ENCODE measurements around the gene AKNA.
"Not testable (repeated sequence)": the region's sequence is repeated elsewhere in the genome, so short reads cannot be mapped to it uniquely, and the experiment has no call there.

Gene AKNA

GRCh38 chr9:114335745-114336144 lies 52.0 kb downstream of the AKNA start:
- DNase-seq: no peak

GRCh38 chr9:114334490-114334889 lies 53.3 kb downstream of the AKNA start:
- no peak for DNase-seq

GRCh38 chr9:114333718-114334117 lies 54.1 kb downstream of the AKNA start:
- DNase-seq: not testable (repeated sequence)

- DNase-seq: not testable (repeated sequence)
These were observed 55.2 kb downstream of the AKNA start for GRCh38 chr9:114332474-114333040.

GRCh38 chr9:114331229-114332195 lies 56.3 kb downstream of the AKNA start:
- not testable (repeated sequence) for DNase-seq

- DNase-seq: no peak
These were observed 57.1 kb downstream of the AKNA start for GRCh38 chr9:114330636-114331035.

- not testable (repeated sequence) for DNase-seq
These were observed 58.2 kb downstream of the AKNA start, which contains the start of gene ORM2 for GRCh38 chr9:114329625-114330022. Gene ORM2 (plus strand): TSS chr9:114329869. CDS start chr9:114329905, 36 bp downstream.

- not testable (repeated sequence) for DNase-seq
These were observed 58.7 kb downstream of the AKNA start for GRCh38 chr9:114328937-114329624.

- DNase-seq: not testable (repeated sequence)
These were observed 59.4 kb downstream of the AKNA start for GRCh38 chr9:114328357-114328820.

- DNase-seq: no peak
These were observed 60.0 kb downstream of the AKNA start for GRCh38 chr9:114327749-114328148.

GRCh38 chr9:114325684-114326254 lies 62.0 kb downstream of the AKNA start:
- not testable (repeated sequence) for DNase-seq

- DNase-seq: not testable (repeated sequence)
These were observed 62.8 kb downstream of the AKNA start for GRCh38 chr9:114324965-114325364.

GRCh38 chr9:114324492-114324891 lies 63.3 kb downstream of the AKNA start:
- DNase-seq: no peak

- DNase-seq: not testable (repeated sequence)
These were observed 63.9 kb downstream of the AKNA start for GRCh38 chr9:114323849-114324248.

GRCh38 chr9:114322831-114323531 lies 64.8 kb downstream of the AKNA start, which contains the start of gene ORM1:
Gene ORM1 (plus strand): TSS chr9:114323098. CDS start chr9:114323134, 36 bp downstream.
- not testable (repeated sequence) for DNase-seq

GRCh38 chr9:114322160-114322818 lies 65.5 kb downstream of the AKNA start:
- not testable (repeated sequence) for DNase-seq

- DNase-seq: no peak
These were observed 66.0 kb downstream of the AKNA start for GRCh38 chr9:114321759-114322158.

GRCh38 chr9:114320710-114321109 lies 67.1 kb downstream of the AKNA start:
- DNase-seq: not testable (repeated sequence)

- no peak for DNase-seq
These were observed 68.6 kb downstream of the AKNA start for GRCh38 chr9:114319147-114319546.

- no peak for DNase-seq
These were observed 69.4 kb downstream of the AKNA start for GRCh38 chr9:114318416-114318815.

- no peak for DNase-seq
These were observed 70.0 kb downstream of the AKNA start for GRCh38 chr9:114317665-114318357.

All from T-helper 9 cell (primary cell).